Astrocyte (in vitro differentiated cells and primary cell): ENCODE measurements around the gene PNKD.

ENCODE experiments used
- CTCF ChIP-seq: IDR thresholded peaks from 2 replicates; pipeline ENCODE4 v1.5.1; 2011; ENCODE audit warnings: low read depth, mild to moderate bottlenecking, inconsistent platforms, low read length, moderate library complexity; ENCODE audit not compliant: insufficient read depth
- EZH2 ChIP-seq: IDR thresholded peaks from 2 replicates; pipeline ENCODE4 v1.6.1; 2012; ENCODE audit warnings: mild to moderate bottlenecking, low read length, inconsistent platforms; ENCODE audit not compliant: insufficient read depth

DNA sequence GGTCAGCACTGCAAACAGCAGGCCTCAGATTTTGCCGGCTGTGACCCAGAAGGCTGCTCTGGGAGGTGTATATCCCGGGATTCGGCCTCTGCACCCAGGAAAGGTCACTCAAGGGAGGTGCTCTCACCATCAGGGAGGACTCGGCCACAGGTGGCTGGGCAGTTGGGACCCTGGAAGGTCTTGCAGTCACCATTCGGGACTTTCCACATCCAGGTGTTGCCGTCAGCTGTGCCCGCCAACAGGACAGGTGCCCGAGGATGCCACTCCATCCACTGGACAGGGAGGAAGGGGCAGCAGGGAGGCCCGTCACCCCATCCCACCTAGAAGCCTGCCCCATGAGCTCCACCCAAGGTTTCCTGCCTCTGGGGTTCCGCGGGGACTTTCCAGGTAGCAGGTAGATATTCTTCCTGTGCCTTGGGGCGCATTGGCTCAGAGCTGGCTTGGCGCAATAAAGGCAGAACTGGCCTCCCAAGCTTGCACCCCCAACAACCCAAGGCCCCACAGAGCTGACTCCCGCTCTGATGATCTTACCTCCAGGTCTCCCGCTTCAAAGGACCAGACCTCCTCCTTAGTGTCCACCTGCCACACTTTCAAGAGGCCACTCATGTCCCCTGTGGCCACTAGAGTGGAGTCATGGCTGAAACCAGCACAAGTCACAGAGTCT is 3.9 kb upstream of the PNKD start:
- no peak for TF ChIP-seq CTCF
- TF ChIP-seq EZH2, result no peak
